HG02763 (cell line): ENCODE results near the gene C6.

ENCODE experiments used
- ATAC-seq: cut with Tn5 transposase; IDR thresholded peaks from one replicate; pipeline ENCODE4 v1.9.1; 2021; ENCODE audit warnings: mild to moderate bottlenecking, moderate library complexity; ENCODE audit not compliant: unreplicated experiment

C6 gene

DNA sequence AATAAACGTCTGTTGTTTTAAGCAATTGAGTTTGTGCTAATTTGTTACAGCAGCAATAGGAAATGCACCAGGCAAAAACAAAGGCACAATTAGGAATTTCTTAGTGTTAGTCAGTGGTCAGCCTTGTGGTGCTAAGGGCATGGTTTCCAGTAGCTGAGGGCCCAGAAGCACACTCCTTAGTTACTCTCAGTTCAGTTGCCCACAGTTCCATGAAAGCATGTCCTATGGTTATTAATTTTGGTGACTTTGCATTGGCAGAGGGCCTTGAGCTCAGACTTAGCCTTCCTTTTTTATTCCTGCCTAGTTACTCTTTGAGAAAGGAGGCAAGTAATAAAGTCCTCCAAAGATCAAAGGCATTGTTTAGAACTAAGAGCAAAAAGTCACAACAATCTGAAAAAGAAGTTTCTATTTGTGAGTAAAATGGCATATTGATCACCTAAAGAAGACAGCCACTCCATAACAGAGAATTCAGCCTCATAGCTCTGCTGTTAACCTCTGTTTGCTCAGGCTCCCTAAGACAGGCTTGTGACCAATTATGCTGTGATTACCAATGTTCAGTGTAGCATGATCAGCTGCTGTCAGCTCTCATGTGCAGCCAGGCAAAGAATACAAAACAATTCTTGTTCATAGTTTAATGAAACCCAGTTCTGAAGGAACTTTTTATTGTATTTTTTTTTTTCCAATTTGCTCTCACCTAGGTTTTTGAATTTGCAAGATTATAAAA, 85.2 kb downstream of the C6 start:
- no peak for ATAC-seq

DNA sequence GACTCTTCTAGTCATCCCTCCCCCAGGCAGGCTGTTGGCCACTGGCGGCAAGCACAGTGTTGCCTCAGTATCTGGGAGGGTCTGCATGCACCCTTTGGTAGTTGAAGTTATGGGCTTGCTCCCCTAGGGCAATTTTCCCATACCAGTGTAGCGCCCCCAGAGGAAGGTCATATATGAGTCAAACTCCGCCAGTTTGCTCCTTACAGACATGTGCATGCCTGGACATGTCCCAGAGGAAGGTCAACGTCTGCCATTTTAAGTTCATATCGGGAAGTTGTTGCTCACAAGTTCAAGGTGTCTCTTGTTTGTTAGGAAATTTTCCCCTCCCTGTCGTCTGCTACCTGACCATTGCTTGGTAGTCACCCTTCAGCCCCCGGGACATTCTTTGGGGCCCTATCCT, 90.9 kb downstream of the C6 start:
- ATAC-seq: no peak

DNA sequence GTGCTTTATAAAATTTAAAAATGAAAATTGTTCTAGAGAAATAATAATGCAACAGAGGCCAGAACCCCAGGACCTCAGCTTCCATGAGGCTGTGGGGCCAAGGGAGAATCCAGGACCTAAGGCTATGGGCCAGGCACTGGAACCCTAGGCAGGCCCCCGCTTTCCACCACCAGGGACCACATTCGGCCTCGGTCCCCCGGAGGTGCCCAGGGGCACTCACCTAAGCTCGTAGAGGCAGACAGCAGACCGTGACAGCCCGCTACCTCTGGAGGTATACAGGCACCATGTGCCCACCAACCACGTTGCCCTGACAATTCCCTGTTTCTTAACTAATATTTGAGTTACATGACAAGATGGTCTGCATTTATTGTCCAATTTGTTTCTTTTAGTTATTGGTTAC, 92.7 kb downstream of the C6 start:
- no peak for ATAC-seq

DNA sequence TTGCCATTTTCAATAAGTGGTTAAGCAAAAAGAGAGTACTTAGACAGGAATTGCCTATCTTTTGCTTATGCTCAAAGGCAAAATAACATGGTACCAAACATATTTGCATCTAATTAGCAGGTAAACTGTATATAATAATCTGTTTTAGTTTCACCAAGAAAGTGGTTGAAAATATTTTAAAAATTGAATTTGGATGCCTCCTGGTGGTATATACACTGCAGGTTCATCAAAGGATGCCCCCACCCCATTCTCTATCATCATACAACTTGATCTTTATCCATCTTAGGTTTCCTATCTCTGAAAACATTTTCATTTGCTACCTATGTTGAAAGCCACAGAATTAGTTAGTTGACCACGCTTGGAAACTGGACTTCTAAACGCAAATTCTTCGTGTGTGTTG, 95.2 kb downstream of the C6 start:
- no peak for ATAC-seq

DNA sequence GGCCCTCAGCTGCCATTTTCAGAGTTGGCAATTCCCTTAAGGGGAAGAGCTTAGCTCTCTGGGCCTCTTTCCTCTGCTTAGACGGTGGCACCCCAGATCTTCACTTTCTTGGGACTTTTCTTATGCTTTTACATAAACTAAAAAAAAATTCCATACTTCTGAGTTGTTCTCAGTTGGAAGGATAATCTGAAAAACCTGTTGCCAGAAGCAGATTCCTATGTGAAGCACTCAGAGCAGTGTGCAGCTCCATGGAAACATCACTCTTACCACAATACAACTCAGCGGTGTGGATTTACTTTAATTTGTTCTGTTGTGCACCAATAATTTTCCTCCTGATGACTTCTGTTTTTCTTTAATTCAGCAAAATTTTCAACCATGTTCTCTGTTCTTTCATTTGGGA, 98.1 kb downstream of the C6 start:
- no peak for ATAC-seq

DNA sequence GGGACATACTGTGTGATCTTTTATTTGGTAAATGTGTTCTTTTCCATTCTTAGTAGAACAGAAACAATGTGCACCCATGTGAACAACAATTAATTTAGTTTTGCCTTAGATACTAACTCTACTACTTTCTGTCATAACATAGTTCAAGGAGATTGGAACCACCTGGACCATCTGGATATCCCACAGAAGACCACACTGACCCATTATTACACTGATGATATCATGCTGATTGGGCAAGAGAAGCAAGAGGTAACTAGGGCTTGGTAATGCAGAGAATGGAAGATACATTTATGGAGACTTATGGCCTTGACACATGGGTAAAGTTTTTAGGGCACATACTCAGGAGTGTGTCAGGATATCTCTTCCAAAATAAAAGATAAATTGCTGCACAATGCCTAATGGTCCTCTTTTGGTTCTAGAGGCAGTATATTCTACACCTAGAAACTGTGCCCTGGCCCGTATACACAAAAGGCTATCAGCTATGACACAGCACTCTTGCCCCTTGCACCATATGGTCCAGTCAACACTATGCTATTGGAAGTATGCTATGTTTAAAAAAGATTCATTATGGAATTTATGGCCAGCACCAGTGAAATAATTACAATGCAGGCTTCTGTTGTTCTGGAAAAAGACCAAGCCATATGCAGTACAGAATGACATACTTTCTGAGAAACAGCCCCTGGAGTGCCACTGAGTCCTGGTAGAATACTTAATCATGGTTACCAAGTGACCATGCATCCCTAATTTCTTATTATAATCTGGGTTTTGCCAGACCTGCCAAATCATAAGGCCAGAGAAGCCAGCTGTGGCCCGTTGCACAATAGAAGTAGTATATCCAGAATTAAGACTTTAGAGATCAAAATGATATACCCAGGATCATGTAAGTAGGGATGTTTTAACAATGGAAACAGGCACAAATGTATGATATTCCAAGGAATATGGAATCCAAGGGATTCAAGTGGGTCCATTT, 100.6 kb downstream of the C6 start:
- no peak for ATAC-seq

DNA sequence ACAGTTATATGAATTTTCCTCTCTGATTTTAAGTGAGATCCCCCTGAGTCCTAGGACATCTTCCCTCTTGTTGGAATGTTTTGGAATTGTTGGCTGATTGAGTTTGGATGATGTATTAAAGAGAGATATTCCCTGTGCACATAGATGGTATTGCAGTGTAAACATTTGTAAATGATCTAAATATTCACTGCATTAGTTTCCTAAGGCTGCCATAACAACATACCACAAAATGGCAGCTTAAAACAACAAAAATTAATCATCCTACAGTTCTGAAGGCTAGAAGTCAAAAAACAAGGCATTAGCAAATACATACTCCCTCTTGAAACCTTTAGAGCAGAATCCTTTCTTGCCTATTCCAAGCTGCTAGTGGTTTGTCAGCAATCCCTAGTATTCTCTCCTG, 104.1 kb downstream of the C6 start:
- no peak for ATAC-seq

DNA sequence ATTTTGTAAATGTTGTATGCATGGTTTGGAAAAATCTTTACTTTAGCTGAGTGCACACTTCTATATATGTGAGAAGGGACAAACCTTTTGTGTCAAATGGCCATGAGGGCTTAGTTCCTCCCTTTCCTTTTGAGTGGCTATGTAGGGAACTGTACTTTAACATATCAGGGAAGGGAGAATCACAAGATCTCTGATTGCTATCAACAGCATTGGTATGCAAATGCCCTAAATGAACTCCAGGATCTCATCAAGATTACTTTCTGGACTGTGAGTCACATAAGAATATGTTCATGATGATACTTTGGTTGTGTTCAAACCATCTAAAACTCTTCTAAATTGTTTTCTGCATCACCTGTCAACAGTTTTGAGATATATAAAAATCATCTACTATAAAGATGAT, 111.0 kb downstream of the C6 start:
- no peak for ATAC-seq

DNA sequence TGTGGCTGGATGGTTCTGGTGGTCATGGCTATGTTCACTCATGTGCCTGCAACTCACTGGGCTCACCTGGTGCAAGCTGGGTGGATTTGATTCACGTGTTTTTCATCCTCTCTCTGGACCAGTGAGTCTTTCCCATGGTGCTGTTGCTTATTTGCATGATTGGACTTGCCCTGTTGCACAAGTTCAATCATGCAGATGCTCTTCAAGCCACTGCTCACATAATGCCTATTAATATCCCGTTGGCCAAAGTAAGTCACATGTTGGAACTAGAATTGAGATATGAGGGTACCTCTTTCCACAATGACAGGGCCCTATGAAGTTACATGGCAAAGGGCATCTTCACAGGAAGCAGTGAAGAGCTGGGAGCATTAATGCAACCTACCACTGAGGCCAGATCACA, 115.7 kb downstream of the C6 start:
- ATAC-seq: no peak

DNA sequence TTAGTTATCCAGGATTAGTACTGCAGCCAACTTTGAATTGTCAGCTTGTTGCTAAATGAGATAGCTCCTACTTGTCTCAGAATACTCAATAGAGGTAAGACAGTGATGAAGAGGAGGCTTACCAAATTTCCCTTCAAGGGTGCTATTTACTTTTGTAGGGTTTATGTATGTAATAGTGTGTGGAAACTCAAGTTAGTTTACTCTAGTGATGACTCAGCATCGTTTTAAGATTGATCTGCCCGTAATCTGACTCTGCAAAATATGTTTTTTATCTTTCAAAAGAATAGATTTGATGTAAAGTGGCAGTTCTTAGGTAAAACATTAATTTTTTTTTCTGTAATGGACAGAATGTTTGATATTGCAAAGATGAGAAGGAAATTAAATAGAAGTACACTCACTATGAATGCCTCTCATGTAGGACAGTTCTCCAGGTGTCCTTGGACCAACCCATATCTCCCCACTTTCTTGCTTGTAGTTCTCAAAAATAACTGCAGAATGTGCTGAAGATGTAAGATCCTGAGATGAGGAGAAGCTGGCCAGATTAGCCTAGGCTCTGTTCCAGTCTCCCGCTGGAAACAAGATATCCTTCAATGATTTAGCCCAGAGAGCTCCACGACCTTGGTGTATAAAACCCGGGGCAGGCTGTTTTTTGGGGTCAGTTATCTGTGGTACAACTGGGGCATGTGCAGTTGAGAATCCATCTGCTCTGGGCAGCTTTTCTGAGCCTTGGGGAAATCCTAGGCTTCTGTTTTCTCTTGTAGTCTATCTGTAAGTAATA, 117.8 kb downstream of the C6 start:
- ATAC-seq: no peak

DNA sequence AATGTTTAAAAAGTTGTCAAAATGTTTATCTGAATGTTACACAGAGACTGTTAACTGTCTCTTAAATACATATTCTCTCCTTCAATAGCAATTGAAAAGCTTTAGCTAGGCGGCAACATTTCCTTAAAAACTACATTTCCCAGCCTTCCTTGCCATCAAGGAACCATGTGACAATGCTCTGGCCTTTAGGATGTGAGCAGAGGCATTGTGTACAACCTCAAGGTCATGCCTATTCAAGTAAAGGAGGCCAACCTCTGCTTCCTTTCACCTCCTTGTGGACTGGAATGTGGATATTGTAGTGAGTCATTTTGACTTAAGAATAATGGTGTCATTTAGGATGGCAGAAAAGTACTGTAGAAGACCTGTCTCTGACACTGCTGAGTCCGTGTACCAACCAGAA, 118.5 kb downstream of the C6 start:
- no peak for ATAC-seq

DNA sequence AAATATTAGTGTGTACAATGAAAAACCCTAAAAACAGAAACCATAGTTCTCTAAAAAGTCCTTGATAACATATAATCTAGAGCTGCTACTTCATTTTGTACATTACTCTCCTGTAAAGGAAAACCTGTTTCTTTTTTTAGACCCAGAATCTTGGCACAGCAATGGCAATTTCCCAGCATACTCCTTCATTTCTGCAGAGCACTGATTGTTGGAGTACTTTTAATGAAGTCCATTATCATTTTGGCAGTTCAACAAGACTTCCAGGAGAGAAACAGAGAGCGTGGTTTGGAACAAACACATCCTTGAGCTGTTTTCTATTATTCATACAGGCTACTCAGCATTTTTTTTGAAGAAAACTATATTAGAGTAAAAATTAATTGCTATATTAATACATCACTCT, 119.5 kb downstream of the C6 start:
- ATAC-seq: no peak
